DND-41 (cell line): Measurements from ENCODE around the gene CREBBP.

Experiments used
- ATAC-seq: fragments of 200-7000 bp; cut with Tn5 transposase; 3 replicates; pipeline ENCODE4 v1.9.1; 2021; ENCODE audit warnings: low read depth; ENCODE audit not compliant: insufficient read depth
- DNase-seq: peaks from one replicate; pipeline ENCODE4 v3.0.0-alpha.2; 2020
- H2AFZ ChIP-seq: 2 replicates; pipeline ENCODE4 v1.6.0; 2012; ENCODE audit warnings: low read depth, low read length
- H3K27ac ChIP-seq: 2 replicates; pipeline ENCODE4 v1.5.1; 2012; ENCODE audit warnings: low read length, inconsistent platforms
- H3K27me3 ChIP-seq: fragments of 200-600 bp; sonication (generic); 2 replicates; pipeline ENCODE4 v1.6.0; 2012; ENCODE audit warnings: low read length, mild to moderate bottlenecking, inconsistent platforms; ENCODE audit not compliant: insufficient read depth, poor library complexity
- H3K36me3 ChIP-seq: 2 replicates; pipeline ENCODE4 v1.5.1; 2012; ENCODE audit warnings: low read length, inconsistent platforms; ENCODE audit not compliant: insufficient read depth
- H3K4me1 ChIP-seq: 2 replicates; pipeline ENCODE4 v1.5.1; 2012; ENCODE audit warnings: mild to moderate bottlenecking, low read length; ENCODE audit not compliant: insufficient read depth
- H3K4me2 ChIP-seq: 2 replicates; pipeline ENCODE4 v1.6.0; 2012; ENCODE audit warnings: mild to moderate bottlenecking, moderate library complexity, low read length, inconsistent platforms; ENCODE audit not compliant: insufficient read depth
- H3K4me3 ChIP-seq, 2 experiments: fragments of 200-600 bp in 1 of 2; shearing (Covaris generic) in 1 of 2; 2 replicates each; pipeline ENCODE4 v1.5.1; 2012 to 2016; ENCODE audit warnings: inconsistent platforms in 2 of 2, low read length in 2 of 2, mild to moderate bottlenecking in 2 of 2, low read depth in 1 of 2, moderate library complexity in 1 of 2
- H3K79me2 ChIP-seq: 2 replicates; pipeline ENCODE4 v1.6.0; 2012; ENCODE audit warnings: low read length, inconsistent platforms; ENCODE audit not compliant: insufficient read depth
- H3K9ac ChIP-seq: 2 replicates; pipeline ENCODE4 v1.6.0; 2012; ENCODE audit warnings: low read depth, mild to moderate bottlenecking, inconsistent platforms, low read length, moderate library complexity
- H3K9me3 ChIP-seq: 2 replicates; pipeline ENCODE4 v1.5.1; 2012; ENCODE audit warnings: low read length, moderate library complexity, mild to moderate bottlenecking, inconsistent platforms; ENCODE audit not compliant: insufficient read depth, severe bottlenecking
- H4K20me1 ChIP-seq: 2 replicates; pipeline ENCODE4 v1.6.0; 2012; ENCODE audit warnings: low read length; ENCODE audit not compliant: insufficient read depth
- CTCF ChIP-seq: IDR thresholded peaks from 2 replicates; pipeline ENCODE4 v1.5.1; 2012; ENCODE audit warnings: borderline replicate concordance, low read length, moderate library complexity, mild to moderate bottlenecking; ENCODE audit not compliant: poor library complexity, severe bottlenecking; ENCODE audit errors: extremely low read depth
- EZH2 ChIP-seq: IDR thresholded peaks from 3 replicates; pipeline ENCODE4 v1.6.1; 2012; ENCODE audit warnings: borderline replicate concordance, low read depth, mild to moderate bottlenecking, moderate library complexity, low read length, inconsistent platforms; ENCODE audit not compliant: severe bottlenecking

Gene CREBBP

GRCh38 chr16:3861808-3862451, 18.6 kb downstream of the CREBBP start:
- TF ChIP-seq EZH2 (no peak), CTCF (no peak)
- no peaks in the 10 kb centered on the region for H3K36me3 ChIP-seq
- ATAC-seq = no peak
- H3K9me3 ChIP-seq = no peaks in the 10 kb centered on the region
- H3K4me2 ChIP-seq = no peak overlapping the region
- no peak overlapping the region for H3K9ac ChIP-seq
- no peaks in the 10 kb centered on the region for H3K27me3 ChIP-seq
- H3K4me1 ChIP-seq = no peaks in the 10 kb centered on the region
- H2AFZ ChIP-seq = no peak overlapping the region
- no peak for DNase-seq
- H3K27ac ChIP-seq = no peak overlapping the region
- H3K4me3 ChIP-seq = no peak overlapping the region
- H3K79me2 ChIP-seq = peaks cover 100% of the 10 kb centered on the region
- H4K20me1 ChIP-seq = peaks cover 92% of the 10 kb centered on the region

- Histone ChIP-seq H3K9me3 (no peaks in the 10 kb centered on the region), H3K79me2 (peaks cover 100% of the 10 kb centered on the region), H3K27me3 (no peaks in the 10 kb centered on the region), H4K20me1 (peaks cover 94% of the 10 kb centered on the region), H2AFZ (no peak overlapping the region), H3K4me1 (no peaks in the 10 kb centered on the region), H3K27ac (no peak overlapping the region), H3K36me3 (peaks cover 1% of the 10 kb centered on the region; the same call in 1 of the 2 replicates), H3K9ac (no peak overlapping the region), H3K4me2 (no peak overlapping the region), H3K4me3 (no peak overlapping the region)
- no peak for DNase-seq
- no peak for ATAC-seq
- TF ChIP-seq EZH2 (no peak), CTCF (no peak)
Observed at GRCh38 chr16:3859889-3860288, 20.6 kb downstream of the CREBBP start.

GRCh38 chr16:3858801-3859200, 21.7 kb downstream of the CREBBP start:
- Histone ChIP-seq H3K9me3 (no peaks in the 10 kb centered on the region), H3K9ac (no peak overlapping the region), H2AFZ (no peak overlapping the region), H3K4me1 (no peaks in the 10 kb centered on the region), H3K27ac (no peak overlapping the region), H3K4me2 (no peak overlapping the region), H3K27me3 (no peaks in the 10 kb centered on the region), H4K20me1 (peaks cover 94% of the 10 kb centered on the region), H3K36me3 (peaks cover 4% of the 10 kb centered on the region; the same call in 1 of the 2 replicates), H3K79me2 (peaks cover 100% of the 10 kb centered on the region), H3K4me3 (no peak overlapping the region)
- no peak for TF ChIP-seq EZH2
- DNase-seq (no peak), ATAC-seq (no peak)

GRCh38 chr16:3857189-3858043, 23.1 kb downstream of the CREBBP start:
- Histone ChIP-seq H3K4me1 (no peaks in the 10 kb centered on the region), H3K79me2 (peaks cover 99% of the 10 kb centered on the region), H4K20me1 (peaks cover 94% of the 10 kb centered on the region), H3K9ac (no peak overlapping the region), H3K27ac (no peak overlapping the region), H3K36me3 (peaks cover 4% of the 10 kb centered on the region; the same call in 1 of the 2 replicates), H3K4me2 (no peak overlapping the region), H3K27me3 (no peaks in the 10 kb centered on the region), H3K9me3 (no peaks in the 10 kb centered on the region), H3K4me3 (no peak overlapping the region), H2AFZ (no peak overlapping the region)
- TF ChIP-seq CTCF (no peak), EZH2 (no peak)
- ATAC-seq (no peak), DNase-seq (no peak)
